GM19351 (cell line): Measurements from ENCODE around the gene CXCR5.
"Not testable (repeated sequence)": the region's sequence is repeated elsewhere in the genome, so short reads cannot be mapped to it uniquely, and the experiment has no call there.

Experiments
- ATAC-seq: cut with Tn5 transposase; IDR thresholded peaks from one replicate; pipeline ENCODE4 v1.9.1; 2021; ENCODE audit warnings: mild to moderate bottlenecking, moderate library complexity; ENCODE audit not compliant: unreplicated experiment

CXCR5 gene

GRCh38 chr11:118883368-118884071 lies at the start of gene CXCR5:
Gene CXCR5 (plus strand): TSS chr11:118883892. CDS start chr11:118883942, 50 bp downstream.
- ATAC-seq, result peak; percentile 80

GRCh38 chr11:118834427-118835028 lies 49.2 kb upstream of the CXCR5 start:
- no peak for ATAC-seq

GRCh38 chr11:118837868-118838267 lies 45.8 kb upstream of the CXCR5 start:
- no peak for ATAC-seq

- peak; percentile 78 for ATAC-seq
Observed at GRCh38 chr11:118838905-118839553, 44.7 kb upstream of the CXCR5 start.

- no peak for ATAC-seq
Observed at GRCh38 chr11:118841469-118842242, 42.0 kb upstream of the CXCR5 start.

GRCh38 chr11:118842369-118842768 lies 41.3 kb upstream of the CXCR5 start:
- no peak for ATAC-seq

- not testable (repeated sequence) for ATAC-seq
Observed at GRCh38 chr11:118842843-118843242, 40.8 kb upstream of the CXCR5 start.

GRCh38 chr11:118843565-118843964 lies 40.1 kb upstream of the CXCR5 start:
- ATAC-seq, result no peak

- ATAC-seq, result no peak
Observed at GRCh38 chr11:118845369-118845768, 38.3 kb upstream of the CXCR5 start.

GRCh38 chr11:118846181-118846935 lies 37.3 kb upstream of the CXCR5 start:
- ATAC-seq, result no peak

GRCh38 chr11:118849825-118850224 lies 33.9 kb upstream of the CXCR5 start:
- ATAC-seq, result no peak

- peak; percentile 76 for ATAC-seq
Observed at GRCh38 chr11:118851970-118852369, 31.7 kb upstream of the CXCR5 start.

GRCh38 chr11:118853678-118854077 lies 30.0 kb upstream of the CXCR5 start:
- ATAC-seq, result no peak

GRCh38 chr11:118856314-118856713 lies 27.4 kb upstream of the CXCR5 start:
- ATAC-seq, result no peak

- no peak for ATAC-seq
Observed at GRCh38 chr11:118857385-118857784, 26.3 kb upstream of the CXCR5 start.

GRCh38 chr11:118859973-118860372 lies 23.7 kb upstream of the CXCR5 start:
- ATAC-seq, result no peak

GRCh38 chr11:118868659-118869058 lies 15.0 kb upstream of the CXCR5 start:
- ATAC-seq, result no peak

- peak; percentile 71 for ATAC-seq
Observed at GRCh38 chr11:118870396-118871343, 13.0 kb upstream of the CXCR5 start.

- peak; percentile 41 for ATAC-seq
Observed at GRCh38 chr11:118872403-118872821, 11.3 kb upstream of the CXCR5 start.
